Stimulated activated naive CD8-positive, alpha-beta T cell treated with anti-CD3 and anti-CD28 coated beads, Interleukin-15, Interleukin-2, amounts not matched to agents 100 ng/mL and 50 ng/mL, for 24 hours (primary cell): Measurements from ENCODE around the gene PI4KA.
A peak's percentile ranks its signal among the peaks of the same experiment; 100 is the strongest.
"Not testable (repeated sequence)": the region's sequence is repeated elsewhere in the genome, so short reads cannot be mapped to it uniquely, and the experiment has no call there.

Experiments
- H3K27ac Mint-ChIP-seq: one replicate; pipeline ENCODE4 v1.8.0; 2021; ENCODE audit warnings: mild to moderate bottlenecking, mixed read lengths
- H3K27me3 Mint-ChIP-seq: one replicate; pipeline ENCODE4 v1.8.0; 2021; ENCODE audit warnings: mixed read lengths
- H3K36me3 Mint-ChIP-seq: one replicate; pipeline ENCODE4 v1.8.0; 2021; ENCODE audit warnings: low read depth, mixed read lengths
- H3K4me1 Mint-ChIP-seq: one replicate; pipeline ENCODE4 v1.8.0; 2021; ENCODE audit warnings: low read depth, mixed read lengths
- H3K4me3 Mint-ChIP-seq: one replicate; pipeline ENCODE4 v1.8.0; 2021; ENCODE audit warnings: mild to moderate bottlenecking, mixed read lengths
- H3K9me3 Mint-ChIP-seq: one replicate; pipeline ENCODE4 v1.8.0; 2021; ENCODE audit warnings: mixed read lengths

The PI4KA gene

GRCh38 chr22:20721409-20722218 lies 137.0 kb downstream of the PI4KA start:
- no peaks in the 10 kb centered on the region for H3K4me1 Mint-ChIP-seq
- no peaks in the 10 kb centered on the region for H3K9me3 Mint-ChIP-seq
- no peak overlapping the region for H3K27ac Mint-ChIP-seq
- no peaks in the 10 kb centered on the region for H3K36me3 Mint-ChIP-seq
- H3K4me3 Mint-ChIP-seq, result no peak overlapping the region
- no peaks in the 10 kb centered on the region for H3K27me3 Mint-ChIP-seq

DNA sequence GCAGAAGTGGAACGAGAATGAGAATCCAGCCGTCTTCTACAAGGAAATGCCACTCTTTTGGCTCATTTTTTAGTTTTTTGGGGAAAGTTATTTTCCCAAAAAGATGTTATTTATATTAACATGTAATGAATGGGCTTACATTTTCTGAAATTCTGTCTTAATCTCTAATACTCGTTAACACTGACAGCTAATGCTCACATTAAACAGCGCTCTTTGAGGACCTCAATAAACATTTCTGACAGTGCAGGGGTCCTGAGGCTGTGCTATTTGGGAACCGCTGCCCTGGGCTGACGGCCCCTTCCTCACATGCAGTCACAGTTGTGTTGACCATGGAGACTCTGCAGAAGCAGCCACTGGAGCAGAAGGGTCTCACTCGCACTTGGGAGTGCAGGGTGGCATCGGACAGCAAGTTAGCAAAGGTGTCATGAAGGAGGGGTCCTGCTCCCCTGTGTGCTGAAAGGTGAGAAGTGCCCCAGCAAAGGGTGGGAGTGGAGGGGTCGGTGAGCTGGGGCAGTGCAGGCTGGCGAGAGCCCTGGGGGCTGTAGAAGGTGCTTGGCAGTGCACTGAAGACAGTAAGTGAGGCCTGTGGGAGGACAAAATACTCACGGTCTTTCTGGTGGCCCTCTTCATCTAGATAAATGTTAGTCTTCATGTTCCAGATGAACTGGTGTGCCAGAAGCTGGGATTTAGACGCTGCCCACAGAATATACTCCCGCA lies 137.8 kb downstream of the PI4KA start:
- Mint-ChIP-seq H3K9me3 (no peaks in the 10 kb centered on the region), H3K4me1 (no peaks in the 10 kb centered on the region), H3K27ac (no peak overlapping the region), H3K36me3 (no peaks in the 10 kb centered on the region), H3K4me3 (no peak overlapping the region), H3K27me3 (no peaks in the 10 kb centered on the region)

- not testable (repeated sequence) for H3K36me3 Mint-ChIP-seq, H3K27ac Mint-ChIP-seq, H3K27me3 Mint-ChIP-seq, H3K4me1 Mint-ChIP-seq, H3K9me3 Mint-ChIP-seq, H3K4me3 Mint-ChIP-seq
Measured at GRCh38 chr22:20718727-20719126, 139.9 kb downstream of the PI4KA start.

DNA sequence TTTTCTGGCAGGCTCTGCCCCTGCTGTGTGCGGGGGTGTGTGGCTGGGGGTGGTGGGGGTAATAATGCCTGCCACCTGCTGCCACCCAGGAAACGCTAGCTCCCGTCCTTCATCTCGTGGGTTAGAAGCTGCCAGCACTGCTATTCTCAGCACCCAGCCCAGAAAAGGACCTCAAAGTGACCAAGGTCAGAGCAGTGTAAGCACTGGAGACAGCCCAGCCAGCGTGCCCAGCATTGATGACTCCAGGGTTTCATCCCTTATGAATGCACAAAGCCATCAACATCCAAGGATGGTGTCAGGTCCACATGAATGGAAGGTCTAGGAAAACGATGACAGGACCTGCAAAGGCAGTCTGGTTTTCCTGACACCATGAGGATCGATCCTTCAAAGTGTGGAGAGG lies 140.6 kb downstream of the PI4KA start:
- H3K27me3 Mint-ChIP-seq, H3K9me3 Mint-ChIP-seq, H3K4me1 Mint-ChIP-seq, H3K27ac Mint-ChIP-seq, H3K4me3 Mint-ChIP-seq, H3K36me3 Mint-ChIP-seq: not testable (repeated sequence)

DNA sequence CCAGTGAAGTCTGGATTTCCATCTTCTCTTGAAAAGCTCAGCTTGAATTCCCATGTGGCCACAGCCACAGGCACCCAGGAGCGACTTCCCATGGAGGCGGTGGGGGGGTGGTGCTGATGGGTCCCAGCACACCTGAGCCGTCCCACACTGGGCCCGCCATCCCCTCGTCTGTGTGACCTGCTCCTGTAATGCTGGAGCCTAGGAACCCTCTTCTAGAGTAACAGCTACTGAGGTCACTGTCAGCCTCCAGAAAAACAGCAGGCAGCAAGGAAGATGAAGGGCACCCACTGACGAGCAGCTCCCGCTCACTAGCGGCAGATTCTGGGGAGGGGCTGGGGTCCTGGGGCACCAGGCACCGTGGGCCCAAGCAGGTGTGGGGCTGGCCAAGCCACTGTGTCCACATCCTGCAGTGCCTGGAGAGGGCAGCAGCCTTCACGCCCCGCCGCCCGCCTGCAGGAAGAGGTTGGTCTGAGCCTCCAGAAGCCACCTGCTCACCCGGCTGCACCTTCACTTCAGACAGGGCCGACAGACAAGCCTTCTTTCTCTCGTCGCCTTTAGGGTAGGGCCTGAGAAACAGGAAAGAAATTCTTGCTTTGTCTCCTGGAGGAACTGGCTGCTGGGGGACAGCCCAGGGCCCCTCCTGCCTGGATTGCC lies 141.3 kb downstream of the PI4KA start:
- H3K9me3 Mint-ChIP-seq, H3K4me1 Mint-ChIP-seq, H3K27ac Mint-ChIP-seq: not testable (repeated sequence)

DNA sequence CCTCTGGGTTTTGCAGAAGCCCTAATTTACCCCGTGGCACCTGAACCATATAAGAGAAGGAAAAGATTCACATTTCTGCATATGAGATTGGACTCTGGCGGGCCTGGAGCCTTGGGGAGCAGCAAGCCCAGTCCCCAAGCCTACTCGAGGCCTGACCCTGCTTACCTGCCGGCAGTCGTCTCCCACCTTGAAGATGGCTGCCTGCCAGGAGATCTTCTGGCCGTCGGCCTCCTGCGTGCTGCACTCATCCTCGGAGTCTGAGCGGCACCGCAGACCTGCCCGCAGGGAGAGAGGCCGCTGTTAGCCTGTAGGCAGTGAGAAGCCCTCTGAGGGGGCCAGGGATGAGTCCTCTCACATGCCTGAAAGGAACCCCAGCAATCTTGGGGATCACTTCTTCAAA lies 145.5 kb downstream of the PI4KA start:
- H3K27ac Mint-ChIP-seq, H3K4me3 Mint-ChIP-seq, H3K4me1 Mint-ChIP-seq, H3K36me3 Mint-ChIP-seq, H3K27me3 Mint-ChIP-seq, H3K9me3 Mint-ChIP-seq: not testable (repeated sequence)

More for the DNA sequence above, 141.3 kb downstream of the PI4KA start:
- not testable (repeated sequence) for H3K36me3 Mint-ChIP-seq, H3K27me3 Mint-ChIP-seq, H3K4me3 Mint-ChIP-seq

- H3K4me3 Mint-ChIP-seq, H3K27me3 Mint-ChIP-seq, H3K27ac Mint-ChIP-seq, H3K4me1 Mint-ChIP-seq, H3K9me3 Mint-ChIP-seq: not testable (repeated sequence)
- H3K36me3 Mint-ChIP-seq, result peaks cover 10% of the 10 kb centered on the region
Measured at GRCh38 chr22:20709966-20710365, 148.6 kb downstream of the PI4KA start.

- not testable (repeated sequence) for H3K27ac Mint-ChIP-seq, H3K4me1 Mint-ChIP-seq, H3K9me3 Mint-ChIP-seq, H3K4me3 Mint-ChIP-seq
- Mint-ChIP-seq H3K27me3 (peaks cover 12% of the 10 kb centered on the region), H3K36me3 (peaks cover 10% of the 10 kb centered on the region)
Measured at GRCh38 chr22:20707549-20708118, 151.0 kb downstream of the PI4KA start.

- Mint-ChIP-seq H3K36me3 (peaks cover 10% of the 10 kb centered on the region), H3K4me3 (peak overlapping the region; percentile 54), H3K4me1 (peaks cover 12% of the 10 kb centered on the region), H3K27me3 (peaks cover 12% of the 10 kb centered on the region)
- not testable (repeated sequence) for H3K27ac Mint-ChIP-seq, H3K9me3 Mint-ChIP-seq
Measured at GRCh38 chr22:20703816-20704609, 154.6 kb downstream of the PI4KA start.

DNA sequence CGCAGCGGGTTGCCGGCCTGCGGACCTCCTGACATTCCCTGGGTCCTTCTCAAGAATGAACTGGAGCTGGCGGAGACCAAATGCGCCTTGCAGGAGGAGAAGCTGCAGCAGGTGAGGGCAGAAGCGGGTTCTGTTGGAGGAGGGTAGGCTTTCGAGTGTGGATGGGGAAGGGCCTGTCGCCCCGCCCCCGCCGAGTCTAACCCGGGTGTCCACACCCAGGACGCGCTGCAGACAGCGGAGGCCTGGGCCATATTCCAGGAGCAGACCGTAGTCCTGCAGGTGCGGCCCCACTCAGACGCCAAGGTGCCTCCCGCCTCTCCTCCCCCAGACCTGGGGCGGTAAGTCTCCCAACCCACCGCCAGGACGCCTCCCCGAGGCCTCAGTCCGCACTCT lies 155.2 kb downstream of the PI4KA start:
- not testable (repeated sequence) for H3K27ac Mint-ChIP-seq

GRCh38 chr22:20702546-20703413 lies 155.8 kb downstream of the PI4KA start:
- Mint-ChIP-seq H3K27ac (peak overlapping the region; percentile 93), H3K4me1 (peaks cover 12% of the 10 kb centered on the region), H3K4me3 (peak overlapping the region; percentile 91), H3K27me3 (peaks cover 12% of the 10 kb centered on the region)
- H3K9me3 Mint-ChIP-seq, H3K36me3 Mint-ChIP-seq: not testable (repeated sequence)

More for the DNA sequence above, 155.2 kb downstream of the PI4KA start:
- Mint-ChIP-seq H3K4me3 (peak overlapping the region; percentile 91), H3K4me1 (peaks cover 12% of the 10 kb centered on the region), H3K36me3 (peaks cover 10% of the 10 kb centered on the region), H3K27me3 (peaks cover 12% of the 10 kb centered on the region)
- not testable (repeated sequence) for H3K9me3 Mint-ChIP-seq

DNA sequence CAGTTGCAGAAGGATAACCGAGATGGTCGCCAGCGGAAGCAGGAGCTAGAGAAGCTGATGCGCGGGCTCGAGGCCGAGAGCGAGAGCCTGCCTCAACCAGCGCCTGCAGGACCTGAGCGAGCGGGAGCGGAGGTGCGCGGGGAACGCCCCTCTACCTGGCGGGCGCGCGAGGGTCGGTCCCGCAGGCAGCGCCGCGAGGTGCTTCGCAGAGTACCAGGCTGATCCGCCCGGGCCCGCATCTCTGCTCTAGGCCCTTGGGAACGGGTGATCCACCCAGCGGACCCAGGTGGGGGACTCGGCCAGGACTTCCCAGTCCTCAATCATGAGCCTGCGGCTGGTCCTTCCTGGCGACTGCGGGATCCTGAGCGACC lies 156.5 kb downstream of the PI4KA start:
- not testable (repeated sequence) for H3K9me3 Mint-ChIP-seq, H3K36me3 Mint-ChIP-seq, H3K27ac Mint-ChIP-seq
- Mint-ChIP-seq H3K4me1 (peaks cover 12% of the 10 kb centered on the region), H3K4me3 (peak overlapping the region; percentile 91), H3K27me3 (peaks cover 12% of the 10 kb centered on the region)

DNA sequence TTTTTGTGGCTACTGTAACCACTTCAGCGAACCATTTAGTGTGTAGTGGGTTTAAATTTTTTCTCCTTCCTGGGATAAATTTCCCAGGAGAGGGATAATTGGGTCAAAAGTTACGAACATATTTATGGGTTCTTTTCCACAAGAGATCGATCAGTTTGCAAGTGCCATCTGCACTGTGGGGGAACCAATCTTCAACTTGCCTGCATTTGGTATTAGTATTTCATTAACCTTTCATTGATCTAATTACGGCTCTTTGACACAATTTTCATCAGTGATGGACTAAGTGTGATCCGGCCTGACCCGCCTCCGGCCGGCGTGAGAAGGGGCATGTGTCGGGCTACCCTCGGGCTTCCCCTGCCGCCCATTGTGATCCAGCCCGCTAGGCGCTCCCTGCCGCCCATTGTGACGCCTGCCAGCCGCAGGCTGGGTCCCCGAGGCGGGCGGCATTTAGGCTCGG lies 156.9 kb downstream of the PI4KA start:
- H3K9me3 Mint-ChIP-seq, H3K27ac Mint-ChIP-seq, H3K36me3 Mint-ChIP-seq: not testable (repeated sequence)
- H3K27me3 Mint-ChIP-seq, result peaks cover 12% of the 10 kb centered on the region
- peak overlapping the region; percentile 91 for H3K4me3 Mint-ChIP-seq
- H3K4me1 Mint-ChIP-seq, result peaks cover 12% of the 10 kb centered on the region

- Mint-ChIP-seq H3K27me3 (peaks cover 12% of the 10 kb centered on the region), H3K4me1 (peaks cover 12% of the 10 kb centered on the region)
- not testable (repeated sequence) for H3K4me3 Mint-ChIP-seq, H3K27ac Mint-ChIP-seq, H3K9me3 Mint-ChIP-seq, H3K36me3 Mint-ChIP-seq
Measured at GRCh38 chr22:20700347-20700746, 158.3 kb downstream of the PI4KA start.
